Body of pancreas (tissue), 4 donors: Measurements from ENCODE around the gene FREM1. TPM values are rescaled to one million over a fixed set of nuclear protein-coding genes. Genes with fewer than 3 reads are reported as not detected.

Experiments
- ATAC-seq: fragments of 150-250 bp; one replicate; pipeline ENCODE4 v1.9.1; 2016
- DNase-seq, 4 donors: peaks; one replicate each; pipeline ENCODE4 v3.0.0-alpha.2; 2019
- H3K27ac ChIP-seq, 4 donors: fragments of 200-600 bp; sonication (generic); 1 replicate in 3 of 4; 2 replicates in 1 of 4; pipeline versions ENCODE4 v1.5.1 to v1.6.1; 2016 to 2019; ENCODE audit warnings: mild to moderate bottlenecking in 1 of 4, mixed read lengths in 1 of 4, moderate library complexity in 1 of 4
- H3K27me3 ChIP-seq, 2 donors: fragments of 200-600 bp; sonication (generic); one replicate each; pipeline ENCODE4 v1.6.0; 2016; ENCODE audit warnings: mild to moderate bottlenecking in 1 of 2
- H3K36me3 ChIP-seq, 2 donors: fragments of 200-600 bp; sonication (generic); replicated peaks in 1 of 2; 2 replicates each; pipeline ENCODE4 v1.5.1; 2016; ENCODE audit warnings: low read depth in 2 of 2; ENCODE audit not compliant: insufficient read depth in 1 of 2
- H3K4me1 ChIP-seq: fragments of 200-600 bp; sonication (generic); one replicate; pipeline ENCODE4 v1.6.0; 2016
- H3K4me3 ChIP-seq, 2 donors: fragments of 200-600 bp; sonication (generic); 1 replicate in 1 of 2; 2 replicates in 1 of 2; pipeline ENCODE4 v1.5.1; 2016 to 2019
- H3K9me3 ChIP-seq, 3 donors: fragments of 200-600 bp; sonication (generic); 1 replicate in 2 of 3; 2 replicates in 1 of 3; pipeline ENCODE4 v1.5.1; 2016
- POLR2A ChIP-seq, 3 donors: fragments of 450-650 bp; IDR thresholded peaks; one replicate each; pipeline ENCODE4 v1.6.1; 2016; ENCODE audit warnings: antibody characterized with exemption in 3 of 3, mild to moderate bottlenecking in 2 of 3
- WGBS, 2 donors: methylation state at CpG; one replicate each; pipeline ENCODE4 v1.1.5; 2017; 5-methylcytosine and 5-hydroxymethylcytosine counted together
- intact Hi-C: fragments of 100-400 bp; cut with DNase I; formaldehyde crosslinking; loops from one replicate; pipeline ENCODE4 v1.15.1; 2023
- total RNA-seq, 2 donors: library from RNA; depleted of rRNA; stranded (reverse); fragments of >200 nt; gene quantifications; one replicate each; pipeline ENCODE4 v1.1.0, GENCODE V29; 2016
- TF ChIP-seq, protein P1 (sequence below), 7 experiments: fragments of 450-650 bp in 4 of 7; fragments of 200-600 bp in 3 of 7; sonication (generic) in 3 of 7; IDR thresholded peaks; one replicate each; pipeline ENCODE4 v1.5.1; 2016 to 2019; ENCODE audit warnings: antibody characterized with exemption in 7 of 7

The FREM1 gene
- total RNA-seq, 2 donors from 2014 or later: 9.1 to 19.1 TPM

DNA sequence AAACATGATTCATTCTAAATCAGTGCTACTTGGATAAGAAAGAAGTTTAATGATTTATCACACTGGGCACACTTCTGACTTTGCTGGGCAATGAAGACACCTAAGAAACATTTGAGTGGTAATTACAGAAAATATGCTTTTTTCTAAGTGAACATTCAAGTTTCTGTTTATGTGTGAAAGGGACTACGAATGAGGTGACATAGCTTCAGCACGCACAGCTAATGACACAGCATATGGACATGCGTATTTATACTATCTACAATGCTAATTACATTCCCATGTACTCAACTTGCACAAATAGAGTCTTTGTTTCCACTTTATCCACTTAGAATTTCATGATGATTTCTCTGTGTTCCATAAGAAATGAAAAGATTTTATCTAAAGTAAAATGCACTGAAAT is 40.6 kb downstream of the FREM1 start:
- H3K9me3 ChIP-seq: no peaks in the 10 kb centered on the region
- no peak for TF ChIP-seq POLR2A (IDR thresholded peaks at IDR 0.05)
- TF ChIP-seq, protein P1, sequence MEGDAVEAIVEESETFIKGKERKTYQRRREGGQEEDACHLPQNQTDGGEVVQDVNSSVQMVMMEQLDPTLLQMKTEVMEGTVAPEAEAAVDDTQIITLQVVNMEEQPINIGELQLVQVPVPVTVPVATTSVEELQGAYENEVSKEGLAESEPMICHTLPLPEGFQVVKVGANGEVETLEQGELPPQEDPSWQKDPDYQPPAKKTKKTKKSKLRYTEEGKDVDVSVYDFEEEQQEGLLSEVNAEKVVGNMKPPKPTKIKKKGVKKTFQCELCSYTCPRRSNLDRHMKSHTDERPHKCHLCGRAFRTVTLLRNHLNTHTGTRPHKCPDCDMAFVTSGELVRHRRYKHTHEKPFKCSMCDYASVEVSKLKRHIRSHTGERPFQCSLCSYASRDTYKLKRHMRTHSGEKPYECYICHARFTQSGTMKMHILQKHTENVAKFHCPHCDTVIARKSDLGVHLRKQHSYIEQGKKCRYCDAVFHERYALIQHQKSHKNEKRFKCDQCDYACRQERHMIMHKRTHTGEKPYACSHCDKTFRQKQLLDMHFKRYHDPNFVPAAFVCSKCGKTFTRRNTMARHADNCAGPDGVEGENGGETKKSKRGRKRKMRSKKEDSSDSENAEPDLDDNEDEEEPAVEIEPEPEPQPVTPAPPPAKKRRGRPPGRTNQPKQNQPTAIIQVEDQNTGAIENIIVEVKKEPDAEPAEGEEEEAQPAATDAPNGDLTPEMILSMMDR (IDR thresholded peaks at IDR 0.05): no peak
- DNase-seq (no peak), ATAC-seq (no peak)
- WGBS, 2 donors: 64 to 67% methylated on average over 3 of the region's 3 CpGs
- H3K36me3 ChIP-seq: peaks cover 0 to 2% of the 10 kb centered on the region in 2 donors
- intact Hi-C loops: no loop called here
- no peak overlapping the region for H3K4me3 ChIP-seq
- no peaks in the 10 kb centered on the region for H3K27me3 ChIP-seq
- H3K27ac ChIP-seq: no peak overlapping the region
- peaks cover 11% of the 10 kb centered on the region for H3K4me1 ChIP-seq

DNA sequence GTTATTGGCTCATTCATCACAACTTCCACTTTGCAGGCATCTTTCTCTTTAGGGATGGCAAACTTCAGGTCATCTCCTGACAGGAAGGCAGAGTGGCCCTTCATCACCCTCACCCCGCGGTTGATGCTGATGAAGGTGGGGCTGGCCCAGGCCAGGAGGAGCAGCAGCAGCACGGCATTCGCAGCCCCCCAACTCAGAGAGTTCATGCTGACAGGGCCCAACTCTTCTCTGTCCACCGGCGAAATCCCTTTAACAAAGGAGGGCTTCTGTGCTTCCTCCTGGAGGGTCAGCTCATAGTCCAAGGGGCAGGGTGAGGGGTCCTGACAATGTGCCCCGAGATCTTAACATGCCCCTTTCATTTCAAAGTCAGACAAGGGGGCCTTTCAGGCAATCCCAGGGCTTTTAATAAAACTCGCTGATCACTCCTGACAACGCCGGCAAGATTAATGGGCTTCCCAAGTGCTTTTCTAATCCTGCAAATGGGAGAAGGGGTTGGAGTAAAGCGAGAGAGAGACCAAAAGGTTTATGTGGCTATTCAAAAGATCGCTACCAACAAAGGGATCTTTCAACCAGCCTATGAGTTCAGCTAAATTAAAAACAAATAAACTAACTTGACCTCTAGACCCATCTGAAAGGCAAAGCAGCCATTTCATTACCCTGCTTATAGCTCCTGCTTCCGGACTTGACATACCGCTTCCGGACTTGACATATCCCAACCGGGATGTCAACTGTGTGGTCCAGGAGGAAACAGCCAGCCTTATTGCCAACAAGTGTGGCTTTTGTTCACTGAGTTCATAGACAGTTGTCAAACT is 41.2 kb downstream of the FREM1 start:
- TF ChIP-seq, protein P1 (IDR thresholded peaks at IDR 0.05): no peak
- no peak for TF ChIP-seq POLR2A (IDR thresholded peaks at IDR 0.05)
- Histone ChIP-seq H3K4me3 (no peak overlapping the region), H3K9me3 (no peaks in the 10 kb centered on the region), H3K27ac (no peak overlapping the region), H3K27me3 (no peaks in the 10 kb centered on the region), H3K36me3 (peaks cover 0 to 2% of the 10 kb centered on the region in 2 donors), H3K4me1 (peaks cover 11% of the 10 kb centered on the region)
- DNase-seq: no peak
- ATAC-seq: no peak
- 74 to 80% methylated on average over 16 of the region's 16 CpGs for WGBS, 2 donors
- intact Hi-C loops: no loop called here

DNA sequence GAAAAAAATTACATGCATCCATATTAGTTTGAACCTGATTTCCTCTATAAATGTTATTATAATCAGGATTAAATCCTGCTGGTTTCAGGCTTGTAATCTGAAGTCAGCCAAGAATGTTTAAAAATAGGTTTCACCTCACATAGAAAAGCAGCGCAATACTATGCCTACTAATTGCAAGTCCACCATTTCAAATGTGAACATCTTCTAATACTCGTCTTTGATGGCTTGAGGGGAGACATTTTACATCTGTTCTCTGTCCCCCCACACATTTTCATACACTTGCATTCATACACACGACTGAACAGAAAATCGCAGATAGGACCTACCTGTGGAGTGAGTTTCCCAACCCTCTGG is 41.8 kb downstream of the FREM1 start:
- Histone ChIP-seq H3K4me3 (no peak overlapping the region), H3K27ac (no peak overlapping the region), H3K27me3 (no peaks in the 10 kb centered on the region), H3K36me3 (peaks cover 0 to 2% of the 10 kb centered on the region in 2 donors), H3K4me1 (peaks cover 11% of the 10 kb centered on the region), H3K9me3 (no peaks in the 10 kb centered on the region)
- ATAC-seq: no peak
- TF ChIP-seq POLR2A (IDR thresholded peaks at IDR 0.05): no peak
- TF ChIP-seq, protein P1 (IDR thresholded peaks at IDR 0.05): no peak
- intact Hi-C loops: no loop called here
- no peak for DNase-seq
- WGBS, 2 donors: 86% methylated on average over 4 of the region's 4 CpGs

DNA sequence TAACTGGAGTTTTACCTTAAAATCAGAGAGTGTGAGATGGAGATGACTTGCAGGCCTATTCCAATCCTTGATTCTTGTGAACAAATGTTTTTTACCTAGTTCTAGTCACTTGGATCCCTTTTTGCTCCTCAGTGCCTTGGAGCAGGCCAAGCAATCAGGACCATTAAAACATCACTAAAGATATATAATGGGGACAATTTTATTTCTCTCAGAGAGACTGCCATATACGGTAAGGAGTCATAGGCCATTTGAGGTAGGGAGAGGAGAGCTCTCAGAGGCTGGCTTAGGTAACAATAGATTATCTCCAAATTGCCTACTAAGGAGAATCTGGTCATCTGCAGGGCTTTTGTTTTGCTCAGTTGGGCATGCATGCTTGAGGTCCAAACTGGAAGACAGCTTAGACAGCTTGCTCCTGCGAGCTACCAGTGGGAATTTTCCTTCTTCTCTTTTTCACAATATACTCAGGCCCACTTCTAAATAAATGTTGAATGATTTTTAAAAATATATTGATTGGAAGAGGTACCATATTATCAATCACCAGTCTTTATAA is 44.0 kb downstream of the FREM1 start:
- DNase-seq (no peak), ATAC-seq (no peak)
- no peaks in the 10 kb centered on the region for H3K9me3 ChIP-seq
- H3K27ac ChIP-seq: no peak overlapping the region
- H3K27me3 ChIP-seq: no peaks in the 10 kb centered on the region
- peaks cover 11% of the 10 kb centered on the region for H3K4me1 ChIP-seq
- H3K4me3 ChIP-seq: no peak overlapping the region
- intact Hi-C loops: no loop called here
- no peak for TF ChIP-seq POLR2A (IDR thresholded peaks at IDR 0.05)
- TF ChIP-seq, protein P1 (IDR thresholded peaks at IDR 0.05): no peak
- WGBS, 2 donors: 92 to 98% methylated on average over 2 of the region's 2 CpGs
- H3K36me3 ChIP-seq: peaks cover 0 to 2% of the 10 kb centered on the region in 2 donors
